GM21360 (cell line): ENCODE measurements around the gene ASIC5.
"Not testable (repeated sequence)": the region's sequence is repeated elsewhere in the genome, so short reads cannot be mapped to it uniquely, and the experiment has no call there.

Source experiments
- ATAC-seq: cut with Tn5 transposase; IDR thresholded peaks from one replicate; pipeline ENCODE4 v1.9.1; 2021; ENCODE audit warnings: mild to moderate bottlenecking, moderate library complexity; ENCODE audit not compliant: unreplicated experiment

The ASIC5 gene

GRCh38 chr4:155802190-155802959, 63.7 kb downstream of the ASIC5 start:
- ATAC-seq: no peak

GRCh38 chr4:155800685-155801343, 65.3 kb downstream of the ASIC5 start:
- no peak for ATAC-seq

GRCh38 chr4:155799794-155800123, 66.3 kb downstream of the ASIC5 start:
- no peak for ATAC-seq

- ATAC-seq: no peak
Measured at GRCh38 chr4:155799116-155799793, 66.8 kb downstream of the ASIC5 start.

GRCh38 chr4:155797581-155797980, 68.5 kb downstream of the ASIC5 start:
- not testable (repeated sequence) for ATAC-seq

GRCh38 chr4:155795991-155796390, 70.1 kb downstream of the ASIC5 start:
- ATAC-seq: peak; percentile 96

- no peak for ATAC-seq
Measured at GRCh38 chr4:155794589-155795236, 71.4 kb downstream of the ASIC5 start.

GRCh38 chr4:155789982-155790381, 76.1 kb downstream of the ASIC5 start:
- no peak for ATAC-seq

GRCh38 chr4:155789391-155789790, 76.7 kb downstream of the ASIC5 start:
- ATAC-seq: peak; percentile 73

- peak; percentile 97 for ATAC-seq
Measured at GRCh38 chr4:155787113-155787710, 78.9 kb downstream of the ASIC5 start.

- no peak for ATAC-seq
Measured at GRCh38 chr4:155785828-155786227, 80.2 kb downstream of the ASIC5 start.

- no peak for ATAC-seq
Measured at GRCh38 chr4:155784637-155785036, 81.4 kb downstream of the ASIC5 start.

GRCh38 chr4:155781249-155781831, 84.7 kb downstream of the ASIC5 start:
- ATAC-seq: no peak

GRCh38 chr4:155780775-155781174, 85.3 kb downstream of the ASIC5 start:
- no peak for ATAC-seq
